Chondrocyte (in vitro differentiated cells): ENCODE results near the gene NR1H3. TPM values are rescaled to one million over a fixed set of nuclear protein-coding genes. Genes with fewer than 3 reads are reported as not detected.
"Not testable (repeated sequence)": the region's sequence is repeated elsewhere in the genome, so short reads cannot be mapped to it uniquely, and the experiment has no call there.

Experiments
- DNase-seq: peaks from one replicate; pipeline ENCODE4 v3.0.0; 2021; ENCODE audit warnings: mixed read lengths, low spot score
- H3K27ac Mint-ChIP-seq: one replicate; pipeline ENCODE4 v1.8.0; 2021; ENCODE audit warnings: mild to moderate bottlenecking, moderate library complexity, mixed read lengths; ENCODE audit not compliant: unreplicated experiment
- H3K27me3 Mint-ChIP-seq: 2 replicates; pipeline ENCODE4 v1.8.0; 2021; ENCODE audit warnings: low read depth, mixed read lengths
- H3K36me3 Mint-ChIP-seq: 2 replicates; pipeline ENCODE4 v1.8.0; 2021; ENCODE audit warnings: low read depth, mixed read lengths
- H3K4me1 Mint-ChIP-seq: 2 replicates; pipeline ENCODE4 v1.8.0; 2021; ENCODE audit warnings: low read depth, mild to moderate bottlenecking, mixed read lengths
- H3K4me3 Mint-ChIP-seq: one replicate; pipeline ENCODE4 v1.8.0; 2021; ENCODE audit warnings: mild to moderate bottlenecking, moderate library complexity, mixed read lengths; ENCODE audit not compliant: unreplicated experiment
- H3K9me3 Mint-ChIP-seq: 2 replicates; pipeline ENCODE4 v1.8.0; 2021; ENCODE audit warnings: low read depth, mixed read lengths
- CTCF ChIP-seq: fragments of 200-600 bp; sonication (generic); IDR thresholded peaks from 2 replicates; pipeline ENCODE4 v1.5.0; 2021; ENCODE audit warnings: antibody characterized with exemption, mild to moderate bottlenecking, moderate library complexity
- long read RNA-seq: library from polyadenylated mRNA; stranded (forward); transcript quantifications from one replicate; pipeline ENCODE4 v2.0.0, GENCODE V29; 2021
- total RNA-seq: library from RNA; stranded (reverse); gene quantifications from 3 replicates; pipeline ENCODE4 v1.2.1, GENCODE V29; 2021

The NR1H3 gene
- total RNA-seq: 3.2 to 7.0 TPM (median 4.8 TPM) in 3 replicates
- long read RNA-seq, partial matches to known transcripts: 0 of 4 reads
- long read RNA-seq, other reads (novel, unspliced or antisense): 4 of 4 reads

GRCh38 chr11:47257517-47258316, at the start of gene NR1H3:
Gene NR1H3, plus strand, starts transcription at chr11:47257996. Its CDS starts 1,221 bp downstream, at chr11:47259217.
- peak within 1 kb of the TSS; percentile 51 for H3K27ac Mint-ChIP-seq
- DNase-seq: peak; percentile 76
- peak within 1 kb of the TSS; percentile 53 for H3K4me3 Mint-ChIP-seq
- peak; percentile 82 for TF ChIP-seq CTCF
- no peaks in the 10 kb centered on the region for H3K9me3 Mint-ChIP-seq
- peaks cover 31% of the 10 kb centered on the region for H3K4me1 Mint-ChIP-seq
- H3K36me3 Mint-ChIP-seq: no peaks in the 10 kb centered on the region
- H3K27me3 Mint-ChIP-seq: no peaks in the 10 kb centered on the region

GRCh38 chr11:47208008-47208552, 49.7 kb upstream of the NR1H3 start:
- not testable (repeated sequence) for H3K9me3 Mint-ChIP-seq, H3K27me3 Mint-ChIP-seq, H3K36me3 Mint-ChIP-seq, DNase-seq, H3K27ac Mint-ChIP-seq, H3K4me3 Mint-ChIP-seq
- H3K4me1 Mint-ChIP-seq: peaks cover 14% of the 10 kb centered on the region

- Mint-ChIP-seq H3K27ac (no peak overlapping the region), H3K36me3 (no peaks in the 10 kb centered on the region), H3K27me3 (no peaks in the 10 kb centered on the region), H3K9me3 (no peaks in the 10 kb centered on the region), H3K4me1 (peaks cover 15% of the 10 kb centered on the region), H3K4me3 (no peak overlapping the region)
- TF ChIP-seq CTCF: no peak
- no peak for DNase-seq
Observed at GRCh38 chr11:47208628-47209027, 49.2 kb upstream of the NR1H3 start.

- no peak overlapping the region for H3K27ac Mint-ChIP-seq
- H3K4me1 Mint-ChIP-seq: peaks cover 41% of the 10 kb centered on the region
- no peak overlapping the region for H3K4me3 Mint-ChIP-seq
- no peaks in the 10 kb centered on the region for H3K9me3 Mint-ChIP-seq
- TF ChIP-seq CTCF: no peak
- no peaks in the 10 kb centered on the region for H3K27me3 Mint-ChIP-seq
- peaks cover 2% of the 10 kb centered on the region for H3K36me3 Mint-ChIP-seq
- no peak for DNase-seq
Observed at GRCh38 chr11:47212938-47213337, 44.9 kb upstream of the NR1H3 start.

- Mint-ChIP-seq H3K36me3 (peaks cover 7% of the 10 kb centered on the region), H3K27me3 (no peaks in the 10 kb centered on the region), H3K9me3 (no peaks in the 10 kb centered on the region), H3K27ac (peak overlapping the region; percentile 99), H3K4me1 (peaks cover 49% of the 10 kb centered on the region), H3K4me3 (peak overlapping the region; percentile 93)
- DNase-seq: no peak
- TF ChIP-seq CTCF: no peak
Observed at GRCh38 chr11:47213950-47214565, 43.7 kb upstream of the NR1H3 start.
